DND-41 (cell line): ENCODE results near the gene DHX38.
"Not testable (repeated sequence)": the region's sequence is repeated elsewhere in the genome, so short reads cannot be mapped to it uniquely, and the experiment has no call there.

Experiments
- ATAC-seq: fragments of 200-7000 bp; cut with Tn5 transposase; 3 replicates; pipeline ENCODE4 v1.9.1; 2021; ENCODE audit warnings: low read depth; ENCODE audit not compliant: insufficient read depth
- DNase-seq: peaks from one replicate; pipeline ENCODE4 v3.0.0-alpha.2; 2020
- H2AFZ ChIP-seq: 2 replicates; pipeline ENCODE4 v1.6.0; 2012; ENCODE audit warnings: low read depth, low read length
- H3K27ac ChIP-seq: 2 replicates; pipeline ENCODE4 v1.5.1; 2012; ENCODE audit warnings: low read length, inconsistent platforms
- H3K27me3 ChIP-seq: fragments of 200-600 bp; sonication (generic); 2 replicates; pipeline ENCODE4 v1.6.0; 2012; ENCODE audit warnings: low read length, mild to moderate bottlenecking, inconsistent platforms; ENCODE audit not compliant: insufficient read depth, poor library complexity
- H3K36me3 ChIP-seq: 2 replicates; pipeline ENCODE4 v1.5.1; 2012; ENCODE audit warnings: low read length, inconsistent platforms; ENCODE audit not compliant: insufficient read depth
- H3K4me1 ChIP-seq: 2 replicates; pipeline ENCODE4 v1.5.1; 2012; ENCODE audit warnings: mild to moderate bottlenecking, low read length; ENCODE audit not compliant: insufficient read depth
- H3K4me2 ChIP-seq: 2 replicates; pipeline ENCODE4 v1.6.0; 2012; ENCODE audit warnings: mild to moderate bottlenecking, moderate library complexity, low read length, inconsistent platforms; ENCODE audit not compliant: insufficient read depth
- H3K4me3 ChIP-seq, 2 experiments: fragments of 200-600 bp in 1 of 2; shearing (Covaris generic) in 1 of 2; 2 replicates each; pipeline ENCODE4 v1.5.1; 2012 to 2016; ENCODE audit warnings: inconsistent platforms in 2 of 2, low read length in 2 of 2, mild to moderate bottlenecking in 2 of 2, low read depth in 1 of 2, moderate library complexity in 1 of 2
- H3K79me2 ChIP-seq: 2 replicates; pipeline ENCODE4 v1.6.0; 2012; ENCODE audit warnings: low read length, inconsistent platforms; ENCODE audit not compliant: insufficient read depth
- H3K9ac ChIP-seq: 2 replicates; pipeline ENCODE4 v1.6.0; 2012; ENCODE audit warnings: low read depth, mild to moderate bottlenecking, inconsistent platforms, low read length, moderate library complexity
- H3K9me3 ChIP-seq: 2 replicates; pipeline ENCODE4 v1.5.1; 2012; ENCODE audit warnings: low read length, moderate library complexity, mild to moderate bottlenecking, inconsistent platforms; ENCODE audit not compliant: insufficient read depth, severe bottlenecking
- H4K20me1 ChIP-seq: 2 replicates; pipeline ENCODE4 v1.6.0; 2012; ENCODE audit warnings: low read length; ENCODE audit not compliant: insufficient read depth
- EZH2 ChIP-seq: IDR thresholded peaks from 3 replicates; pipeline ENCODE4 v1.6.1; 2012; ENCODE audit warnings: borderline replicate concordance, low read depth, mild to moderate bottlenecking, moderate library complexity, low read length, inconsistent platforms; ENCODE audit not compliant: severe bottlenecking
- TF ChIP-seq, protein P1 (sequence below): IDR thresholded peaks from 2 replicates; pipeline ENCODE4 v1.5.1; 2012; ENCODE audit warnings: borderline replicate concordance, low read length, moderate library complexity, mild to moderate bottlenecking; ENCODE audit not compliant: poor library complexity, severe bottlenecking; ENCODE audit errors: extremely low read depth

The DHX38 gene

DNA sequence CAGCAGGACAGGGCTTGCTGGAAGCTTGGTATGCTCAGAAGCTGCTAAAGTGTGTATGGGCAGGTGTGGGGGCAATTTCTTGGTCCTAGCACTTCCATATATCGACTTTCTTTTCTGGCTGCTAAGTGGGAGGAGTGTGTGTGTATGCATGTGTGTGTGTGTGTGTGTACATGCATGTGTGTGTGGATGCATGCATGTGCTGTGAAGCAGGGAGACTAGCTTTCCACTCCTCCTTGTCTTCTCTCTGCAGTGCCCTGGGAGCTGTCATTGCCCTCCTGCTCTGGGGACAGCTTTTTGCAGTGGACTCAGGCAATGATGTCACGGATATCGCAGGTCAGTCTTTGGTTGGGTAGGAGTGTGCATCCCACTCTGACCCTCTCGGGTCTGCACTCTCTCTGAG is 37.7 kb upstream of the DHX38 start:
- Histone ChIP-seq H3K4me1 (no peaks in the 10 kb centered on the region), H3K79me2 (no peaks in the 10 kb centered on the region), H3K9me3 (no peaks in the 10 kb centered on the region), H3K27ac (no peak overlapping the region), H3K27me3 (no peaks in the 10 kb centered on the region), H4K20me1 (no peaks in the 10 kb centered on the region), H3K36me3 (no peaks in the 10 kb centered on the region), H3K4me3 (no peak overlapping the region), H3K9ac (no peak overlapping the region), H3K4me2 (no peak overlapping the region), H2AFZ (no peak overlapping the region)
- DNase-seq (no peak), ATAC-seq (no peak)
- no peak for TF ChIP-seq EZH2
- TF ChIP-seq, protein P1, sequence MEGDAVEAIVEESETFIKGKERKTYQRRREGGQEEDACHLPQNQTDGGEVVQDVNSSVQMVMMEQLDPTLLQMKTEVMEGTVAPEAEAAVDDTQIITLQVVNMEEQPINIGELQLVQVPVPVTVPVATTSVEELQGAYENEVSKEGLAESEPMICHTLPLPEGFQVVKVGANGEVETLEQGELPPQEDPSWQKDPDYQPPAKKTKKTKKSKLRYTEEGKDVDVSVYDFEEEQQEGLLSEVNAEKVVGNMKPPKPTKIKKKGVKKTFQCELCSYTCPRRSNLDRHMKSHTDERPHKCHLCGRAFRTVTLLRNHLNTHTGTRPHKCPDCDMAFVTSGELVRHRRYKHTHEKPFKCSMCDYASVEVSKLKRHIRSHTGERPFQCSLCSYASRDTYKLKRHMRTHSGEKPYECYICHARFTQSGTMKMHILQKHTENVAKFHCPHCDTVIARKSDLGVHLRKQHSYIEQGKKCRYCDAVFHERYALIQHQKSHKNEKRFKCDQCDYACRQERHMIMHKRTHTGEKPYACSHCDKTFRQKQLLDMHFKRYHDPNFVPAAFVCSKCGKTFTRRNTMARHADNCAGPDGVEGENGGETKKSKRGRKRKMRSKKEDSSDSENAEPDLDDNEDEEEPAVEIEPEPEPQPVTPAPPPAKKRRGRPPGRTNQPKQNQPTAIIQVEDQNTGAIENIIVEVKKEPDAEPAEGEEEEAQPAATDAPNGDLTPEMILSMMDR = no peak

GRCh38 chr16:72057313-72057712 is 36.3 kb upstream of the DHX38 start:
- DNase-seq, H3K79me2 ChIP-seq, H2AFZ ChIP-seq, H3K9ac ChIP-seq, H3K27me3 ChIP-seq, H3K9me3 ChIP-seq, H3K4me2 ChIP-seq, H3K4me3 ChIP-seq, H3K27ac ChIP-seq, H3K36me3 ChIP-seq, H4K20me1 ChIP-seq, ATAC-seq, H3K4me1 ChIP-seq: not testable (repeated sequence)

DNA sequence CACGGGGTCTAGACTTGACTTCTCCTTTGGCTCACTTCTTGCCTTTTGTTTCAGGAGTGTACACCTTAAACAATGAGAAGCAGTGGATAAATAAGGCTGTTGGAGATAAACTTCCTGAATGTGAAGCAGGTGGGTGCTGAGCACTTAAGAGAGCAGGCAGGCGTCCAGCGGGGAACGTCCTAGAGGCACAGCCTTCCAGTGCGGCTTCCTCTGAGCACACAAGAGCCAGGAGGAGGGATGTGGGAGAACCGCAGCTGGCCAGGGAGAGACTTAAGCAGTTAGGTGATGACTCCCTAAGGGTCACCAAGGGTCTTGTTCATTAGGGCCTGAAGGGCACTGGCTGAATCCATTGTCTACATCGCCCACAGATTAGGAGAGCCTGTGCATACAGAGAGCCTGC is 34.6 kb upstream of the DHX38 start:
- H2AFZ ChIP-seq, ATAC-seq, H3K4me1 ChIP-seq, H3K27me3 ChIP-seq, H4K20me1 ChIP-seq, H3K4me2 ChIP-seq, DNase-seq, H3K9ac ChIP-seq, H3K27ac ChIP-seq, H3K9me3 ChIP-seq, H3K79me2 ChIP-seq, H3K4me3 ChIP-seq, H3K36me3 ChIP-seq: not testable (repeated sequence)

DNA sequence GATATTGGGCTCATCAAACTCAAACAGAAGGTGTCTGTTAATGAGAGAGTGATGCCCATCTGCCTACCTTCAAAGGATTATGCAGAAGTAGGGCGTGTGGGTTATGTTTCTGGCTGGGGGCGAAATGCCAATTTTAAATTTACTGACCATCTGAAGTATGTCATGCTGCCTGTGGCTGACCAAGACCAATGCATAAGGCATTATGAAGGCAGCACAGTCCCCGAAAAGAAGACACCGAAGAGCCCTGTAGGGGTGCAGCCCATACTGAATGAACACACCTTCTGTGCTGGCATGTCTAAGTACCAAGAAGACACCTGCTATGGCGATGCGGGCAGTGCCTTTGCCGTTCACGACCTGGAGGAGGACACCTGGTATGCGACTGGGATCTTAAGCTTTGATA is 33.2 kb upstream of the DHX38 start:
- H3K36me3 ChIP-seq = no peaks in the 10 kb centered on the region
- ATAC-seq (no peak), DNase-seq (no peak)
- H3K4me3 ChIP-seq = no peak overlapping the region
- H3K9ac ChIP-seq = no peak overlapping the region
- H3K27me3 ChIP-seq = no peaks in the 10 kb centered on the region
- no peak overlapping the region for H2AFZ ChIP-seq
- no peak overlapping the region for H3K4me2 ChIP-seq
- H3K79me2 ChIP-seq = no peaks in the 10 kb centered on the region
- no peaks in the 10 kb centered on the region for H3K9me3 ChIP-seq
- no peaks in the 10 kb centered on the region for H4K20me1 ChIP-seq
- TF ChIP-seq, protein P1 = no peak
- TF ChIP-seq EZH2 = no peak
- no peak overlapping the region for H3K27ac ChIP-seq
- no peaks in the 10 kb centered on the region for H3K4me1 ChIP-seq

DNA sequence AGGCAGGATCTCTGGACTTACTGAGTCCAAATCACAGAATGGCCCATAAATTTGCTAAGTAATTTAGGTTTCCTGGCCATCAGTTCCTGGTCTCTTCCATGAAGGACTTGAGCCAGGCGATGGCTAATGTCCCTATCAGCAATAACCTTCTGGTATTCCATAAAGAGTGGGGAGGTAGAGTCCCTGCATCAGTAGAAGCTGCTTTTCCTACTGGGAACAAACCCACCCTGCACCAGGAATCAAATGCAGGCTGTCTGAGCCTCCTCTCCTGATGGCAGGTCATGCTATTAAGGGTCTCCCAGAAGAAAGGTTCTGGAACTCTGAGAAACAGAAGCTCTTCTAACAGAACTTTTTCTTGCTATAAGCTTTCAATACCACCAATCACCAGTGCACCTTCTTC is 32.1 kb upstream of the DHX38 start:
- H3K79me2 ChIP-seq = no peaks in the 10 kb centered on the region
- H2AFZ ChIP-seq = no peak overlapping the region
- H3K27me3 ChIP-seq = no peaks in the 10 kb centered on the region
- H3K36me3 ChIP-seq = no peaks in the 10 kb centered on the region
- no peak overlapping the region for H3K27ac ChIP-seq
- H3K4me1 ChIP-seq = no peaks in the 10 kb centered on the region
- no peak for DNase-seq
- H3K9ac ChIP-seq = no peak overlapping the region
- TF ChIP-seq, protein P1 = no peak
- no peak for TF ChIP-seq EZH2
- no peaks in the 10 kb centered on the region for H4K20me1 ChIP-seq
- ATAC-seq = no peak
- no peak overlapping the region for H3K4me2 ChIP-seq
- H3K4me3 ChIP-seq = no peak overlapping the region
- H3K9me3 ChIP-seq = no peaks in the 10 kb centered on the region
